Panc1 (cell line): ENCODE measurements around the gene DDX10. TPM values are rescaled to one million over a fixed set of nuclear protein-coding genes. Genes with fewer than 3 reads are reported as not detected.

Experiments
- ATAC-seq: fragments of 200-7000 bp; cut with Tn5 transposase; 2 replicates; pipeline ENCODE4 v1.9.1; 2020; ENCODE audit warnings: mild to moderate bottlenecking, moderate library complexity
- BruUV-seq: library from RNA; stranded (reverse); fragments of 400-500 nt; replicated peaks from 2 replicates; lab custom pipeline; 2021; lab: Mats Ljungman, UMichigan
- CTCF ChIA-PET: fragments of 300-600 bp; sonication (Branson Sonifier 250); formaldehyde crosslinking; loops from one replicate; lab custom pipeline; 2022; ENCODE audit warnings: antibody characterized with exemption; lab: Charles Lee
- POLR2A ChIA-PET: fragments of 300-600 bp; sonication (Branson Sonifier 250); formaldehyde crosslinking; loops from one replicate; lab custom pipeline; 2022; ENCODE audit warnings: antibody characterized with exemption; lab: Charles Lee
- DNase-seq: peaks from one replicate; pipeline ENCODE4 v3.0.0-alpha.2; 2010; ENCODE audit warnings: low read depth, low spot score
- H3K27ac ChIP-seq: 2 replicates; pipeline ENCODE4 v1.5.1; 2011; ENCODE audit warnings: mild to moderate bottlenecking, low read length, inconsistent platforms
- H3K27me3 ChIP-seq: fragments of 200-500 bp; sonication (Bioruptor generic); 2 replicates; pipeline ENCODE4 v1.6.0; 2014; ENCODE audit warnings: low read length, inconsistent platforms; ENCODE audit not compliant: control insufficient read depth, insufficient read depth
- H3K36me3 ChIP-seq: fragments of 200-500 bp; sonication (Bioruptor generic); 2 replicates; pipeline ENCODE4 v1.5.1; 2014; ENCODE audit warnings: inconsistent platforms, mild to moderate bottlenecking, low read length, moderate library complexity; ENCODE audit not compliant: control insufficient read depth, insufficient read depth
- H3K4me1 ChIP-seq: 2 replicates; pipeline ENCODE4 v1.5.1; 2011; ENCODE audit warnings: inconsistent platforms, mild to moderate bottlenecking, low read length, moderate library complexity; ENCODE audit not compliant: control insufficient read depth, insufficient read depth
- H3K4me3 ChIP-seq, 2 experiments: 2 replicates each; pipeline ENCODE4 v1.5.1; 2011 to 2012; ENCODE audit warnings: low read depth in 2 of 2, low read length in 2 of 2, mild to moderate bottlenecking in 2 of 2, inconsistent platforms in 1 of 2, moderate library complexity in 1 of 2
- H3K9me3 ChIP-seq: fragments of 200-500 bp; sonication (Bioruptor generic); 2 replicates; pipeline ENCODE4 v1.5.1; 2014; ENCODE audit warnings: low read depth, mild to moderate bottlenecking, inconsistent platforms, low read length, moderate library complexity; ENCODE audit not compliant: control insufficient read depth, insufficient read depth
- POLR2AphosphoS5 ChIP-seq: IDR thresholded peaks from 2 replicates; pipeline ENCODE4 v1.6.1; 2012; ENCODE audit warnings: mild to moderate bottlenecking, low read depth, low read length, moderate library complexity
- SIN3A ChIP-seq: IDR thresholded peaks from 2 replicates; pipeline ENCODE4 v1.6.1; 2012; ENCODE audit warnings: low read depth, mild to moderate bottlenecking, low read length, moderate library complexity, borderline replicate concordance; ENCODE audit not compliant: insufficient read depth
- TCF7L2 ChIP-seq: IDR thresholded peaks from 2 replicates; pipeline ENCODE4 v1.6.1; 2011; ENCODE audit warnings: mild to moderate bottlenecking, low read depth, low read length, inconsistent platforms
- in situ Hi-C: cut with HindIII; loops from 2 replicates; pipeline ENCODE4 v1.10.0; 2016; ENCODE audit warnings: low sequenced_read_pairs, low pct_unique_long_range_greater_than_20kb
- intact Hi-C: fragments of 100-400 bp; cut with micrococcal nuclease; formaldehyde crosslinking; loops from one replicate; pipeline ENCODE4 v1.10.0; 2022; ENCODE audit not compliant: unreplicated experiment
- total RNA-seq: library from RNA; stranded (reverse); gene quantifications from one replicate; pipeline ENCODE4 v1.2.1, GENCODE V29; 2021; ENCODE audit not compliant: unreplicated experiment
- TF ChIP-seq, protein P1 (sequence below), 2 experiments: IDR thresholded peaks; 2 replicates each; pipeline ENCODE4 v1.6.1; 2011 to 2012; ENCODE audit warnings: low read depth in 2 of 2, control low read depth in 1 of 2, low read length in 1 of 2, mild to moderate bottlenecking in 1 of 2, moderate library complexity in 1 of 2; ENCODE audit not compliant: insufficient read depth in 1 of 2
- TF ChIP-seq, protein P2 (sequence below): fragments of 450-650 bp; IDR thresholded peaks from 2 replicates; pipeline ENCODE4 v1.5.1; 2017; ENCODE audit warnings: mild to moderate bottlenecking

Gene DDX10
- total RNA-seq, 1 experiment from 2014 or later = 48.8 TPM

DNA sequence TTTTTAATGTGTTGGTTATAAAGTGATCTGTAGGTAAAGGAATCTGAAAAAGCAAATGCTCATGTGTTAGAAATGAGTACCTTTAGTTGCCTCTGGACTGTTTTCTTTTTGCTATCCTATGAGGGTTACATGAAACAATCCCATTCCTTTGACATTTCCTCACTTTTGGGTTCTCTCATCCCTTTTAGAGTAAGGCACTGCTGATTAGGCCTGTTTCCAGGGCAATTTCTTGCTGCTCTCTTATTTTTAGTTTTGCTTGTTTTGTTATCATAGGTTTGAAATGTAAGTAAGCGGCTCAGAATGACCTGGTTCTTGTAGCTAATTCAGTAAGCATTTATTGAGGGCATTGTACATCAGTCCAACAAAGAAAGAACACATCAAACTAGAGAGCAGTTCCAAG lies 138.9 kb downstream of the DDX10 start:
- no peak for ATAC-seq
- no peak for TF ChIP-seq POLR2AphosphoS5
- TF ChIP-seq, protein P1, sequence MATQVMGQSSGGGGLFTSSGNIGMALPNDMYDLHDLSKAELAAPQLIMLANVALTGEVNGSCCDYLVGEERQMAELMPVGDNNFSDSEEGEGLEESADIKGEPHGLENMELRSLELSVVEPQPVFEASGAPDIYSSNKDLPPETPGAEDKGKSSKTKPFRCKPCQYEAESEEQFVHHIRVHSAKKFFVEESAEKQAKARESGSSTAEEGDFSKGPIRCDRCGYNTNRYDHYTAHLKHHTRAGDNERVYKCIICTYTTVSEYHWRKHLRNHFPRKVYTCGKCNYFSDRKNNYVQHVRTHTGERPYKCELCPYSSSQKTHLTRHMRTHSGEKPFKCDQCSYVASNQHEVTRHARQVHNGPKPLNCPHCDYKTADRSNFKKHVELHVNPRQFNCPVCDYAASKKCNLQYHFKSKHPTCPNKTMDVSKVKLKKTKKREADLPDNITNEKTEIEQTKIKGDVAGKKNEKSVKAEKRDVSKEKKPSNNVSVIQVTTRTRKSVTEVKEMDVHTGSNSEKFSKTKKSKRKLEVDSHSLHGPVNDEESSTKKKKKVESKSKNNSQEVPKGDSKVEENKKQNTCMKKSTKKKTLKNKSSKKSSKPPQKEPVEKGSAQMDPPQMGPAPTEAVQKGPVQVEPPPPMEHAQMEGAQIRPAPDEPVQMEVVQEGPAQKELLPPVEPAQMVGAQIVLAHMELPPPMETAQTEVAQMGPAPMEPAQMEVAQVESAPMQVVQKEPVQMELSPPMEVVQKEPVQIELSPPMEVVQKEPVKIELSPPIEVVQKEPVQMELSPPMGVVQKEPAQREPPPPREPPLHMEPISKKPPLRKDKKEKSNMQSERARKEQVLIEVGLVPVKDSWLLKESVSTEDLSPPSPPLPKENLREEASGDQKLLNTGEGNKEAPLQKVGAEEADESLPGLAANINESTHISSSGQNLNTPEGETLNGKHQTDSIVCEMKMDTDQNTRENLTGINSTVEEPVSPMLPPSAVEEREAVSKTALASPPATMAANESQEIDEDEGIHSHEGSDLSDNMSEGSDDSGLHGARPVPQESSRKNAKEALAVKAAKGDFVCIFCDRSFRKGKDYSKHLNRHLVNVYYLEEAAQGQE (IDR thresholded peaks at IDR 0.05; ENCODE audit: insufficient read depth in 1 of 2, low read depth in 2 of 2, low read length in 1 of 2) = no peak
- no peak for TF ChIP-seq SIN3A
- no peak for TF ChIP-seq TCF7L2
- TF ChIP-seq, protein P2, sequence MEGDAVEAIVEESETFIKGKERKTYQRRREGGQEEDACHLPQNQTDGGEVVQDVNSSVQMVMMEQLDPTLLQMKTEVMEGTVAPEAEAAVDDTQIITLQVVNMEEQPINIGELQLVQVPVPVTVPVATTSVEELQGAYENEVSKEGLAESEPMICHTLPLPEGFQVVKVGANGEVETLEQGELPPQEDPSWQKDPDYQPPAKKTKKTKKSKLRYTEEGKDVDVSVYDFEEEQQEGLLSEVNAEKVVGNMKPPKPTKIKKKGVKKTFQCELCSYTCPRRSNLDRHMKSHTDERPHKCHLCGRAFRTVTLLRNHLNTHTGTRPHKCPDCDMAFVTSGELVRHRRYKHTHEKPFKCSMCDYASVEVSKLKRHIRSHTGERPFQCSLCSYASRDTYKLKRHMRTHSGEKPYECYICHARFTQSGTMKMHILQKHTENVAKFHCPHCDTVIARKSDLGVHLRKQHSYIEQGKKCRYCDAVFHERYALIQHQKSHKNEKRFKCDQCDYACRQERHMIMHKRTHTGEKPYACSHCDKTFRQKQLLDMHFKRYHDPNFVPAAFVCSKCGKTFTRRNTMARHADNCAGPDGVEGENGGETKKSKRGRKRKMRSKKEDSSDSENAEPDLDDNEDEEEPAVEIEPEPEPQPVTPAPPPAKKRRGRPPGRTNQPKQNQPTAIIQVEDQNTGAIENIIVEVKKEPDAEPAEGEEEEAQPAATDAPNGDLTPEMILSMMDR = no peak
- in situ Hi-C loops = no loop called here
- Histone ChIP-seq H3K9me3 (no peaks in the 10 kb centered on the region), H3K36me3 (no peaks in the 10 kb centered on the region), H3K4me3 (no peak overlapping the region), H3K27ac (no peak overlapping the region), H3K4me1 (no peaks in the 10 kb centered on the region), H3K27me3 (no peaks in the 10 kb centered on the region)
- ChIA-PET CTCF (no interaction called here), POLR2A (no interaction called here)
- intact Hi-C loops = no loop called here
- no TSS peak for BruUV-seq
- DNase-seq = no peak

GRCh38 chr11:108804511-108804910 lies 139.6 kb downstream of the DDX10 start:
- Histone ChIP-seq H3K9me3 (no peaks in the 10 kb centered on the region), H3K36me3 (no peaks in the 10 kb centered on the region), H3K4me3 (no peak overlapping the region), H3K27me3 (no peaks in the 10 kb centered on the region), H3K27ac (no peak overlapping the region), H3K4me1 (no peaks in the 10 kb centered on the region)
- no TSS peak for BruUV-seq
- in situ Hi-C loops (no loop called here), intact Hi-C loops (no loop called here)
- CTCF ChIA-PET = no interaction called here
- DNase-seq = no peak
- ATAC-seq = no peak
- POLR2A ChIA-PET = no interaction called here
- TF ChIP-seq, protein P1 (IDR thresholded peaks at IDR 0.05; ENCODE audit: insufficient read depth in 1 of 2, low read depth in 2 of 2, low read length in 1 of 2) = no peak
- TF ChIP-seq, protein P2 = no peak
- TF ChIP-seq TCF7L2 (no peak), SIN3A (no peak)
